ENCODE measurements around the gene SKI.

DNA sequence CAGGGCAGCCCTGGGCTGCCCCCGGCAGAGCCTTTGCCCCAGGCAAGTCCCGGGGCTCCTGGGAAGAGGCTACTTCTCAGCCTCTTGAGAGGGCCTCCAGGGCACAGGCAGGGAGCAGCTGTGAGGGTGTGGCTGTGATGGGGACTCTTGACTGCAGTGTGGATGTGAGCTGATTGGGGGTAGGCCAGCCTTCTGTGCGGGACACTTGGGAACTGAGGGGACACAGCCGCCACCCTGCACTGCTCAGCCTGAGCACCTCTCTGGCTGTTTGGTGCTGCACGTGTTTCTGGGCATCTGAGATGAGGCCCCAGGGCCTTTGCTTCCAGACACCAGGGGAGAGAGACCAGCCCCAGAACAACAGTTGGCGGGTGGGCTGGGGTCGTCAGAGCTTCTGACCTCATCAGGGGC is 62.1 kb downstream of the SKI start:
- TF ChIP-seq, protein P1, sequence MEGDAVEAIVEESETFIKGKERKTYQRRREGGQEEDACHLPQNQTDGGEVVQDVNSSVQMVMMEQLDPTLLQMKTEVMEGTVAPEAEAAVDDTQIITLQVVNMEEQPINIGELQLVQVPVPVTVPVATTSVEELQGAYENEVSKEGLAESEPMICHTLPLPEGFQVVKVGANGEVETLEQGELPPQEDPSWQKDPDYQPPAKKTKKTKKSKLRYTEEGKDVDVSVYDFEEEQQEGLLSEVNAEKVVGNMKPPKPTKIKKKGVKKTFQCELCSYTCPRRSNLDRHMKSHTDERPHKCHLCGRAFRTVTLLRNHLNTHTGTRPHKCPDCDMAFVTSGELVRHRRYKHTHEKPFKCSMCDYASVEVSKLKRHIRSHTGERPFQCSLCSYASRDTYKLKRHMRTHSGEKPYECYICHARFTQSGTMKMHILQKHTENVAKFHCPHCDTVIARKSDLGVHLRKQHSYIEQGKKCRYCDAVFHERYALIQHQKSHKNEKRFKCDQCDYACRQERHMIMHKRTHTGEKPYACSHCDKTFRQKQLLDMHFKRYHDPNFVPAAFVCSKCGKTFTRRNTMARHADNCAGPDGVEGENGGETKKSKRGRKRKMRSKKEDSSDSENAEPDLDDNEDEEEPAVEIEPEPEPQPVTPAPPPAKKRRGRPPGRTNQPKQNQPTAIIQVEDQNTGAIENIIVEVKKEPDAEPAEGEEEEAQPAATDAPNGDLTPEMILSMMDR (IDR thresholded peaks at IDR 0.05), result no peak
- TF ChIP-seq POLR2A (IDR thresholded peaks at IDR 0.05), result no peak
